HT-29 (cell line): ENCODE data around the gene SUCNR1. TPM values are rescaled to one million over a fixed set of nuclear protein-coding genes. Genes with fewer than 3 reads are reported as not detected.
"Not testable (repeated sequence)": the region's sequence is repeated elsewhere in the genome, so short reads cannot be mapped to it uniquely, and the experiment has no call there.

Experiments used
- DNase-seq: peaks from one replicate; pipeline ENCODE4 v3.0.0-alpha.2; 2015; ENCODE audit warnings: low spot score
- total RNA-seq: library from RNA; depleted of rRNA; stranded (reverse); fragments of >200 nt; shearing (Covaris generic); gene quantifications from 2 replicates; pipeline ENCODE4 v1.2.3, GENCODE V29; 2014

Gene SUCNR1
- total RNA-seq, 1 experiment from 2014 or later = 0.08 TPM

DNA sequence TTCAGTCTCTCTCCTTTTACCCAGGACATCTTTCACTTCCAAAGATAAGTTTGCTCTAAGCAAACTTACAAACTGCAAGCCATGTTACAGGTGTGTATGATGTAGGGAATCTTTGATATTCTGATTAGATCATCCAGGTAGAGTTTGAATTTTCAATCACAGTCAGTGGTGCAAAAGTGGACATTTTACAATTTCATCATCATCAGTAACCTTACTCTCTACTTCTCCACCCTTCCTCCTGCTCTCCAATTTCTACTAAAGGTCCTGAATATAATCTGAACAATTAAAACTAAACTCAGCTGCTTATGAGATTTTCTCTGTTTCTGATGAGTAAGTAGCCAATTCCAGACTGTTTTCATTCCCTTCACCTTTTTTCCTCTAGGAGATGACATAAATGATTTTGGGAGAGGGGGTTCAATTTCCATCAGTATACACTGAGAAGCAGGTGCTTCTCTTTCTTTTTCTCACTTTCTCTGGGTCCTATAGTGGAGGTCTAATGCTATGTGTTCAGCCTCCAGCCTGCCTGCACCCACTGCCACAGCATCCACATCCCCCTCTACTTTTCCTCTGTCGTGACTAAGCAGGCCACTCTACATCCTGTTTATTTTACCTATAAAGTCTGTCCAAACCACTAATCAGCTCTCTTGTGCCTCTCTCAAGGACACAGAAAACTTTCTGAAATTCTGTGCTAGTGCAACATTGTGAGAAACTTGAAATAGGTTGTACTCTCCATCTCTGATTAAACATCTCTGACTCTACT is 27.6 kb downstream of the SUCNR1 start:
- no peak for DNase-seq

DNA sequence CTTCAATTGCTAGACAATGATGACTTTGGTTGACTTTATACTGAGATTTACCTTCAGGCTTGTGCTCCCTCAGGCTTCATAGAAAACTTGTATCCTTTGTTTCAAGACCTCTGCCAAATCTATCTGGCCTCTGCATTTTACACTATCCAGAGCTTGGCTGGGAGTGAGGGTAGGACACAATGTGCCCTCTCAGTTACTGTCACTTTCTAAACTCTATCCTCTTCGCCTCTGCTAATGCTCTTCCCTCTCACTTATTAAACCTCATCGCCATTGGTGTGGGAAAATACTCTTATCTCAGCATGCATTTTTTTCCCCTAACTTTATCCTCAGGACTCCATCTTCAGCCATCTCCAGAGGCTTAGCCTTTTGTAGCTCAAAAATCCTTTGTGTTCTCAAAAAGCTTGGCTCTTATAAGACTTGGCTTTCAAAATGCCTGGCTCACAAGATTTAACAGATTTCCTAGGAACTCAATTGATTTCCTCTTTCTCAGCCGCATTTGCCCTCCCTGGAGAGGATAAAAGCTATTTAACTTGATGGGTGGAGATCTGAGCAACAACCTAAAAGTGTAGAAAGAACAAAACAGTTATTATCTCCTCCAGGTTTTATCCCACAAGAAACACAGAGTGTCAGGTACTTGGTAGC is 28.3 kb downstream of the SUCNR1 start:
- DNase-seq = no peak

GRCh38 chr3:151903501-151903991 is 30.1 kb downstream of the SUCNR1 start:
- no peak for DNase-seq

GRCh38 chr3:151905647-151906046 is 32.2 kb downstream of the SUCNR1 start:
- DNase-seq = no peak

GRCh38 chr3:151906751-151907150 is 33.3 kb downstream of the SUCNR1 start:
- DNase-seq = no peak

DNA sequence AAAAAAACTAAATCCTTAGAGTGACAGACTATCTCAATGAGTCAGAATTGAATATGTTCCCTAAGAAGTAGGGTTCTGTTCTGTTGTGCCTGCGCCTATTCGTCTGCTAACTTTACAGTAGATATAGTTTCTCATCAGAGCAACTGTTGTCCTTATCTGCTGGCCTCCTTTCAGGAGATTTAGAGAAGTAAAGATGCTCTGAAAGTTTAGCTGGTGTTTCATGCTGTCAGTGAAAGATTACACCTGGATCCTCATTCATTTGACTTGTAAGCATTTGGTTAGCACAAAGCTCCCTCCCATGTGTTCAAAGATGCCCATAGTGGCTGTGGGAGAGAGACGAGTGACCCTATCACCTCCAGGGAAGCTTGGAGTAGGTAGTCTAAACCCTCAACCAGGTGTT is 35.0 kb downstream of the SUCNR1 start:
- no peak for DNase-seq

DNA sequence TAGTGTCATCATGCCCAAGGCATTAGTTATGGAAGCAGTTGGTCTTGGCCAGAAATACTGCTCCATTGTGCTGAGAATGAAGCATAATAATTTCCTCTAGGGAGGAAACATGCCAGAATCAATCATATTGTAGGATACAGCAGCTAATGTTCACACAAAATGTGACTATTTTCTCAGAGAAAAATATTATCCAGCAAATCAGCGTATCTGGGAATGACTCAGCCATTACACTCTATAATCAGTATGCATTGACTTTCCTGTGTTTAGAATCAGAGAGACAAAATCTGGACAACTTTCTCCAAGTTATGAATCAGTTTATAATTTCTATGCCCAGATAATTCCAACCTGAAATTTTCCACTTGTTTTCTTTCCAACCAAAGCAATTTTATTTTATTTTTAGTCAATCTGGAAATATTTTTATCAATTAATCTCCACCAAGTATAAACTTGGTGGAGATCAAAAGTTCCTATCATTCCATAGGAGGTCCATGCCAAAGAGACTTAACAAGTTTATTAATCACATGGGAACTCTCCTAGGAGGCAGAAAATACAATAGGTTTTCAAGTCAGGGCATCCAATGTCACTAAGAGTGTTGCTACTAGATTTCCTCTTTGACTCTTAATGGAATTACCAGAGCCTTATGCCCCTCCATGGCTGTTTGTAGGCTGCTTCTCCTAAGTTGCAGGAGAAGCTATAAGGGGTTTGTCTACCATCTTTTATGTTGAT is 36.4 kb downstream of the SUCNR1 start:
- DNase-seq = no peak

DNA sequence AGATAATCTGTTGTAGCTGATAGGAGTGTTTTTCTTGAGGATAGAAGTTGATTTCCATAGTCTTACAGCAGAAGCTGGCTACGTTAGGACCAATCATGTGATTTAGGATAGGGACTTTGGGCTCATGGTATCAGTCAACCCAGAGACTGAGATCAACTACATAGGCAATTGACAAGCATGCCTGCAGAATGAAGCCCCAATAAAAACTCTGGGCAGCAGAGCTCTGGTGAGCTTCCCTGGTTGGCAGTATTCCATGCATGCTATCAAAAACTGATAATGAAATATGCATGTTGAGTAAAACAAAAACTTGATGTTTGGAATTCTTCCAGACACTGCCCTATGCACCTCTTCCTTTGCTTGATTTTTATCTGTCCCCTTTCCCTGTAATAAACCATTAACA is 38.0 kb downstream of the SUCNR1 start:
- no peak for DNase-seq

GRCh38 chr3:151912028-151912427 is 38.6 kb downstream of the SUCNR1 start:
- DNase-seq = no peak

DNA sequence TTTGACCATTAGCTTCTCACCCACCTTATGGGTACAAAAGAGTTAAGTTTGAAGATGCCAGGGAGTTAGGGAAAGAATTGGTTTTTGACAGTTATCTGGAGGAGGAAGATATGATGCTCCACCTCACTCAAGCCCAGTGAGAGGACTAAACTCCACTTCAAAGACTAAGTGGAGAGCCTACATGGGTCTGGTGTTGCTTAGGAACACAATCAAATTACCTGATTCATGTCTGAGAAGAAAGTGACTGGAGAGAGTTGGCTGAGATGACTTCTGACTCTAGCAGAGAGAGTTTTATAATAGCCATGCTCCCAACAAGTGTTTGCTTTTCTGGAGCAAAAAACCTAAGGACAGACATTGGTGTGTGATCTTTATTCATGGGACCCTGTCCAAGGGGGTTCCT is 43.3 kb downstream of the SUCNR1 start:
- DNase-seq = no peak

DNA sequence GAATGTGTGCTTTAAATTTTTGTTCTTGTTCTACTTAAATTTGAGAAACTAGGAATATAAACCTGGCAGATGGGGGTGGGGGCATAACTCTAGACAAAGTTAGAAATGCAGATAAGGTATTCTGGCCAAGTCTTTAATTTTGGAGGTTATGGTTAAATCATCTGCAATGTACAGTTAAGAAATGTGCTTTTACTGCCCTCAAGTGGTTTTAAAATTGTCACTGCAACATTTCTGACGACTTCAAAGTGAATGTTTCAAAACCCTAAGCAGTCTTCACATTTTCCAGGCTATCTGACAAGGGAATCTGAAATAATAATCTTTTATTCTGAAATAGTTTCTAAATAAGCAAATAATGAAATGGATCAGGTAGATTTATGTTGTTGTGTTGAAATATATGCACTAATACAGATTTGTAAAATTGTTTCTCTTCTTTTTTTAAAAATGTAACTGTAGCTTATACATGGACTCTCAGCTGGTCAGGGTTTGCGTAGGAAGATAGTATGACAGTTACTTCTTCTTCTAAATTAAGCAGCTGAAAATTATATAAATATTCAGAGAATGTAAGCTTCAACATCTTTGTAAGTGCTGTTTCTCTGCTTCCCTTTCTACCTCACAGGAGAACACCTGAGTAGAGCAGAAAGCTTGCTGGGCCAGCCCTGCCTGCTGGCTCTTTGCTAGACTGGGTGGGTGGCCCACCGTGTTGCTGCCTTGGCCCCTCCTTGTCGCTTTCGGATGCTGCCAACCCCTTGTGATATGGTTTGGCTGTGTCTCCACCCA is 45.0 kb downstream of the SUCNR1 start:
- peak; percentile 93 for DNase-seq

DNA sequence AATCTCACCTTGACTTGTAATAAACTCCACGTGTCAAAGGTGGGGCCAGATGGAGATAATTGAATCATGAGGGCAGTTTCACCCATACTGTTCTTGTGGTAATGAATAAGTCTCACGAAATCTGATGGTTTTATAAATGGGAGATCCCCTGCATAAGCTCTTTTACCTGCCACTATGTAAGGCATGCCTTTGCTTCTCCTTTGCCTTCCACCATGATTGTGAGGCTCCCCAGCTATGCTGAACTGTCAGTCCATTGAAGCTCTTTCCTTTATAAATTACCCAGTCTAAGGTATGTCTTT is 45.5 kb downstream of the SUCNR1 start:
- peak; percentile 25 for DNase-seq

GRCh38 chr3:151919446-151919845 is 46.0 kb downstream of the SUCNR1 start:
- DNase-seq = no peak

DNA sequence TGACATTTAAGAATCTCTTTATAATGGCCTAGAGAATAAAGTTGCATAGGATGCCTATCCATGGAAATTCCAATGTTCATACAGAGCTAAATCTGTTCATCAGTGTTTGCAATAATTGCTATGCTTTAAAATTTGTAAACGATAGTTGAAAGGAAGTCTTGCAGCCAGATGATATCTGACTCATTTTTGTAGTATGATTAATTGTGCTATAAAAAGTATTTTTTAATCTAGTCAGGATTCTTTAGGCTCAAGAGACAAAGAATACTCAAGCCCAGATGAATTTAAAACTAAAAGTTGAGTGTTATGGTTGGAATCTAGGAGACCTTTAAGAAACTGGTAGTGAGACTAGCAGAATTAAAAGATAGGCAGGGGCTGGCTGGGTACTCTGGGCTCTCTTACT is 50.5 kb downstream of the SUCNR1 start:
- DNase-seq = peak; percentile 15

DNA sequence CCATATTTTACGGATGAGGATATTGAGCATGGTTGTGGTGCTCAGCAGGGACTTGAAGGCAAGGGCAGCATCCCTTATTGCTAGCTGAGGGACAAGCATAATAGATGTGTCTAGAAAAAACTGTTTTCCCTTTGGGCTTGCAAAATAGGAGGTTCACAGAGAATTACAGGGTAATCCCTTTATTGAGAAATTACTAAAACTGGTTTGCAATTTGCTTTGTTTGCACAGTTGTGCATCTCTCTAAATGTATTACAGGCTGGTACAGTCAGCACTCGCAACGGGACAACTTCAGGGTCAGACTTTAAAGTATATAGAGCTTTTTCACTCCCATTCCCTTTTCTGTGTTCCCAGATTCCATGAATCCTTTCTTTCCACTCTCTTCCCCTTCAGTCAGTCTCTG is 51.3 kb downstream of the SUCNR1 start:
- no peak for DNase-seq

- no peak for DNase-seq
Observed at GRCh38 chr3:151925419-151925818, 52.0 kb downstream of the SUCNR1 start.

DNA sequence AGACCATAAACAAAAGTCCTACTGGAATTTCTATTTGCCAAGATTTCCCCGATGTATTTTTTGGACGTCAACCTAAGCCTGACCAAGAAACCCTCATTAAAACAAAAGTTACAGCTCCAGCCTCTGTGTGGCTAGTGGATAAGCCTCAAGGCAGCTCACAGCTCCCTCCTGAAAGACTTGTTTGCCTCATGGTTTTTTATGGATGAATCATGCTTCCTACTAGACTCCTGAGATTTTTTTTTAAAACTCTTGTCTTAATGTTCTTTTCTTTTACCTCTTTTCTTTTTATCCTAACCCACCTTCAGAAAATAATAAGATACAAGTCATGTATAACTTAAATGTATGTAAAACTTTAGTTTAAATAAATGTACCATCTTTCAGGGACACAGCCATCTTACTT is 52.4 kb downstream of the SUCNR1 start:
- peak; percentile 56 for DNase-seq

DNA sequence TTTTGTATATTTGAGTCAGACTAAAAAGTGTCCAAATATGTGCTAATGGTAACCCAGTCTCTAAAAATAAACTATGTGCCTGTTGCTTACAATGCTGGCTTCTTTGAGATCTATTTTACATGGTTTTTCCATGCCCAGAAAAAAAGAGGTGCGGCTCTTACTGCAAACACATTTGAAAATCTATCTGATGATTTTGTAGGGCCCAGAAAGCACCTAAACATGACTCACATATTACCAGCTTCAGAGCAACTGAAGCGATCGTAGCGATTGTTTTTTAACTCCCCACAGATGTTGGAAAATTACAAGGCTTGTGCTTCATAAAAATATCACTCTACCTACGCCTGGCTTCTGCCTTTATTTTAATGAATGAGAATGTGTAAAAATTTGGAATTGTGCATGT is 53.5 kb downstream of the SUCNR1 start:
- peak; percentile 57 for DNase-seq

- not testable (repeated sequence) for DNase-seq
Observed at GRCh38 chr3:151927915-151928525, 54.6 kb downstream of the SUCNR1 start.

GRCh38 chr3:151931171-151931570 is 57.7 kb downstream of the SUCNR1 start:
- no peak for DNase-seq

- peak; percentile 35 for DNase-seq
Observed at GRCh38 chr3:151933234-151933853, 59.9 kb downstream of the SUCNR1 start.
